Endometrial microvascular endothelial cells (primary cell): ENCODE data around the gene IL17RB. TPM values are rescaled to one million over a fixed set of nuclear protein-coding genes. Genes with fewer than 3 reads are reported as not detected.

ENCODE experiments used
- in situ Hi-C: cut with HindIII; loops from 2 replicates; pipeline ENCODE4 v1.10.0; 2017; ENCODE audit warnings: low sequenced_read_pairs, low pct_unique_long_range_greater_than_20kb; ENCODE audit errors: inconsistent ontology term
- total RNA-seq: library from RNA; depleted of rRNA; stranded (reverse); fragments of >200 nt; gene quantifications from one replicate; pipeline ENCODE4 v1.2.3, GENCODE V29; 2015; ENCODE audit errors: inconsistent ontology term

The IL17RB gene
- total RNA-seq, 1 donor from 2014 or later = not detected

GRCh38 chr3:53811143-53811927 lies 35.0 kb upstream of the IL17RB start:
- in situ Hi-C loops = no loop called here

- in situ Hi-C loops = no loop called here
Observed at GRCh38 chr3:53812434-53812833, 33.9 kb upstream of the IL17RB start.

GRCh38 chr3:53813229-53813628 lies 33.1 kb upstream of the IL17RB start:
- in situ Hi-C loops = no loop called here

GRCh38 chr3:53813876-53814275 lies 32.5 kb upstream of the IL17RB start:
- in situ Hi-C loops = no loop called here

- in situ Hi-C loops = no loop called here
Observed at GRCh38 chr3:53815067-53815466, 31.3 kb upstream of the IL17RB start.

- in situ Hi-C loops = no loop called here
Observed at GRCh38 chr3:53815651-53816050, 30.7 kb upstream of the IL17RB start.

GRCh38 chr3:53816425-53816824 lies 29.9 kb upstream of the IL17RB start:
- in situ Hi-C loops = no loop called here

- in situ Hi-C loops = no loop called here
Observed at GRCh38 chr3:53817211-53817610, 29.2 kb upstream of the IL17RB start.

- in situ Hi-C loops = no loop called here
Observed at GRCh38 chr3:53817809-53818208, 28.6 kb upstream of the IL17RB start.

GRCh38 chr3:53818221-53819162 lies 27.9 kb upstream of the IL17RB start:
- in situ Hi-C loops = no loop called here

- in situ Hi-C loops = no loop called here
Observed at GRCh38 chr3:53819163-53819868, 27.1 kb upstream of the IL17RB start.

- in situ Hi-C loops = no loop called here
Observed at GRCh38 chr3:53820084-53820483, 26.3 kb upstream of the IL17RB start.

- in situ Hi-C loops = no loop called here
Observed at GRCh38 chr3:53820756-53821580, 25.4 kb upstream of the IL17RB start.

GRCh38 chr3:53821631-53822121 lies 24.7 kb upstream of the IL17RB start:
- in situ Hi-C loops = no loop called here

GRCh38 chr3:53822331-53822741 lies 24.0 kb upstream of the IL17RB start:
- in situ Hi-C loops = no loop called here

GRCh38 chr3:53823026-53823955 lies 23.1 kb upstream of the IL17RB start:
- in situ Hi-C loops = no loop called here

- in situ Hi-C loops = no loop called here
Observed at GRCh38 chr3:53823956-53824657, 22.3 kb upstream of the IL17RB start.
